ENCODE results near the gene POLK.

POLK gene

GRCh38 chr5:75611311-75612225 is 99.9 kb downstream of the POLK start, which contains the start of gene ANKDD1B:
Gene ANKDD1B (plus strand): TSS chr5:75611453. CDS start chr5:75611635, 182 bp downstream.
- DNase-seq: peak; percentile 23

GRCh38 chr5:75612226-75612569 is 100.5 kb downstream of the POLK start:
- DNase-seq: no peak

- DNase-seq: no peak
These were observed 101.2 kb downstream of the POLK start for GRCh38 chr5:75612901-75613300.

- no peak for DNase-seq
These were observed 102.5 kb downstream of the POLK start for GRCh38 chr5:75614176-75614575.

- DNase-seq: no peak
These were observed 104.7 kb downstream of the POLK start for GRCh38 chr5:75616371-75616881.

GRCh38 chr5:75616971-75617621 is 105.4 kb downstream of the POLK start:
- DNase-seq: no peak

- DNase-seq: peak; percentile 86
These were observed 106.2 kb downstream of the POLK start for GRCh38 chr5:75617736-75618352.

GRCh38 chr5:75620184-75620959 is 108.7 kb downstream of the POLK start:
- no peak for DNase-seq

GRCh38 chr5:75622564-75622963 is 110.9 kb downstream of the POLK start:
- DNase-seq: no peak

- DNase-seq: no peak
These were observed 112.2 kb downstream of the POLK start for GRCh38 chr5:75623846-75624245.

GRCh38 chr5:75626959-75627358 is 115.3 kb downstream of the POLK start:
- DNase-seq: no peak

GRCh38 chr5:75627801-75628200 is 116.1 kb downstream of the POLK start:
- DNase-seq: no peak

GRCh38 chr5:75630875-75631274 is 119.2 kb downstream of the POLK start:
- DNase-seq: no peak

- no peak for DNase-seq
These were observed 120.6 kb downstream of the POLK start for GRCh38 chr5:75632321-75632720.

GRCh38 chr5:75637949-75638348 is 126.3 kb downstream of the POLK start:
- no peak for DNase-seq

- no peak for DNase-seq
These were observed 128.0 kb downstream of the POLK start for GRCh38 chr5:75639535-75640311.

GRCh38 chr5:75640395-75640794 is 128.7 kb downstream of the POLK start:
- peak; percentile 90 for DNase-seq

- no peak for DNase-seq
These were observed 129.1 kb downstream of the POLK start for GRCh38 chr5:75640826-75641225.

- DNase-seq: no peak
These were observed 137.0 kb downstream of the POLK start for GRCh38 chr5:75648712-75649111.

Measured in fibroblast of upper back skin (primary cell).